IPS-18c (cell line): ENCODE measurements around the gene PLEKHG4.

Experiments
- H3K4me3 ChIP-seq: 2 replicates; pipeline ENCODE4 v1.7.0; 2013; ENCODE audit warnings: low read depth, mild to moderate bottlenecking, low read length, moderate library complexity; ENCODE audit not compliant: insufficient read depth
- H3K9me3 ChIP-seq: one replicate; pipeline ENCODE4 v1.6.1; 2013; ENCODE audit warnings: mild to moderate bottlenecking, low read length, moderate library complexity; ENCODE audit not compliant: control insufficient read depth, insufficient read depth

PLEKHG4 gene

DNA sequence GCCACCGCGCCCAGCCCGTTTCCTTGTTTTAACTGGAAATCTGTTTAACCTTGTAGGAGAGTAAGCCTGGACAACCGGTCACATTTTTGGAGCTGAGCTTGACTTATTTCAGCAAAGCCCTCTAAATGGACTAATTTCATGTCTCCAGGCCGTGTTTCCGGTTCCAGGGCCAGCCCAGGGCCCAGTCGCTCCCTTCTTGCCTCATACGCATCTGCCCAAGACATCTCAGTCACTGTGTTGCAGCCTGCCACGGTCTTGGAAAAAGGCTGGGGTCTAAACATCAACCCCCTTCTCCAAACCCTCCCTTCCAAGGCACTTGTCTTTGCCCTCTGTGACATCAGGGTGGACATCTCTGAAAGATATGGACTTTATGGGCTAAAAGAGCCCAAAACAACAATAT, 18.9 kb downstream of the PLEKHG4 start:
- no peaks in the 10 kb centered on the region for H3K9me3 ChIP-seq
- H3K4me3 ChIP-seq: no peak overlapping the region

DNA sequence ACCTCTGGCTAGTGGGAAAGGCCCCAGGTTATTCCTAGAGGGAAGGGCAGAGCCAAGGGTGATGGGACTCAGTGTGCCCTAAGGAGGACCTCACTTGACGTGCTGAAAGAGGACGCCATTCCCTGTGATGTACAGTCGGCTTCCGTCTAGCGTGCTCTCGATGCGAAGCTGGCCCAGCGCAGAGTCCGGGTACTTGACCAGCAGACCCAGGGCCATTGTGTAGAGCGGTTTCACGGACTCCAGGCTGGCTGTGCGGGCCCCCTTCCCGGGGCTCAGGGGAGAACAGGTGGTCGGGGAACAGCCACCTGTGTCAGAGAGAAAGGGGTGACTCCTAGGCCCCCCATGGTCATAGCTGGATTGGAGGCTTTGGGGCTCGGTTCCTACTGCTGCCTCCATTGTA, 19.9 kb downstream of the PLEKHG4 start:
- H3K9me3 ChIP-seq: no peaks in the 10 kb centered on the region
- H3K4me3 ChIP-seq: no peak overlapping the region

DNA sequence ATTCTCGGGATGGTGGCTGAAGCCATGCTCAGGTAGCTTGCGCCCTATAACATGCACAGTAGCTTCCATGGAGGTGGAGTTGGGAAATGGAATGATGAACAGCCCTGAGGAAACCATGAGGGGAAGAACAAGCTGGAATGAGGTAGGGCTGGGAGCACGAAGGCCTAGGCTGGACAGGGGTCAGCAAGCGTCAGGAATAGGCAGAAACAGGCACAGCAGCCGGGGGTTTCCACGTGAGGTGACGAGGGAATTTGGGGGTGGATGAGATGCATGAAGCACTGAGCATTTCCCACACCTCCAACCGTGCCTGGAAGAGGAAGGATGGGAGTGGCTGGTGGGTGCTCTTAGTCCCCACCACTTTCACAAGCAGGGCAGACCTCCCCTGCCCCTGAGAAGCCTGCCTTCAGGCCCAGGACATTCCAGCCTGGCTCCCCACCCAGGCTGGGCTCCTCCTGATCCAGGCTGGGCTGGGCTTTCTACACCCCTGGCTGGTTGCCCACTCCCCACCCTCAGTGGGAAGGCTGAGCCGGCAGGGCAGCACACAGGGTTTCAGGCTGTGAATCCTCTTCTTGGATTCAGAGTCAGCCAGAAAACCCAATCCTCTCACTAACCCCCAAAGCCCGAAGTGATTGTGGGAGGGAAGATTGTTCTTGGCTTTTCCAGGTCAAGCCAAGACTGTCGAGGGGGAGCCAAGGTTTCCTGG, 21.9 kb downstream of the PLEKHG4 start:
- Histone ChIP-seq H3K9me3 (no peaks in the 10 kb centered on the region), H3K4me3 (no peak overlapping the region)

DNA sequence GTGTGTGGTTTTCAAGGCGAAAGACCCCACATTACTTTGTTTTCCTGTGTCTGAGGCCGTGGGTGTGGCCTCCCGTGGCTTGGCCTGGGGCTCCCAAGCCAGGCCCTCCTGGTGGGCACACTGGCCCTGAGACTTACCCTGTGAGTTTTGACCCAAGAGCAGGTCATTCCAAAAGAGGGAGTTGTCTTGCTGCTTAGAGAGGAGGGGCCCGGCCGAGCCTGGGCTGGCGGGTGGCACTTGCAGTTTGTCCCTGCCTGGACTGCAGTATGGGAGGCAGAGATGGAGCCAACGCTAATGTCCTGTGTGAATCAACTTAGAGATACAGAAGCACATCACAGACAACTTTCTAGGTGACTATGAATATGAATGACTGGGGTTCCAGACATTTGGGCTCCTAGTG, 22.7 kb downstream of the PLEKHG4 start:
- H3K4me3 ChIP-seq: no peak overlapping the region

DNA sequence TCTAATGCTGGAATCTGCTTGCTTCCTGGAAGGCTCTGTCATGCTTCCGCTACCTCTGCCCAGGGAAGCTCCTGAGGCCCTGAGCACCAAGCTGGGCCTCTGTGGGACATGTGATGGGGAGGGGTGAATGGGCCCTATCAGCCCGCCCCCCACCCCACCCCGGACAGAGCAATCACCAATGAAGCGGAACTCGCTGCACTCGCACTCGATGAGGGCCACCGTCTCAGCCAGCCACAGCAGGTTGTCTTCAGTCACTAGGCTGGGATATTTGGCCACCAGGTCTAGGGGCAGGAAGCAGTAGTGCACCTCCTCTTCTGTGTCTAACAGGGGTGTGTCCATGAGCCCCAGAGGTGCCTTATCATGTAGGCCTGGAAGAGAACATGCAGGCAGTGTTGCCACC, 23.6 kb downstream of the PLEKHG4 start:
- H3K9me3 ChIP-seq: no peaks in the 10 kb centered on the region
- no peak overlapping the region for H3K4me3 ChIP-seq

More for the DNA sequence above, 22.7 kb downstream of the PLEKHG4 start:
- no peaks in the 10 kb centered on the region for H3K9me3 ChIP-seq

DNA sequence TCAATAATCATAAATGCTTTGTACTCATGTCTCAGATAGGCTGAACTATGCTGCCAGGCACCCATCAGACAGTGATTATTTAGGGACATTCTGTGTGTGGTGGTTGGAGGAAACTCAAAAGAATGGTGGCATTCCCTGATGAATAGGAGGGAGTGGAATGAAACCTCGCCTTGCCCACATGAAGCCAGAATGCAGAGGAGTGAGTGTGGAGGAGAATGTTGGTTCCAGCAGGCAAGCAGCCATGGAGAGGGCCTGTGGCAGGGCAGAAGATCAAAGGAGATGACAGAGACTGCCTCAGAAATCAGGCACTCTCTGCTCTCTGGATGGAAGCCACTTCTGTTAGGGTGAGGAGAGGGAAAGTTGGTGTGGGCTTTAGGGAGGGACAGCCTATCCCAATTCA, 24.7 kb downstream of the PLEKHG4 start:
- Histone ChIP-seq H3K4me3 (no peak overlapping the region), H3K9me3 (no peaks in the 10 kb centered on the region)

DNA sequence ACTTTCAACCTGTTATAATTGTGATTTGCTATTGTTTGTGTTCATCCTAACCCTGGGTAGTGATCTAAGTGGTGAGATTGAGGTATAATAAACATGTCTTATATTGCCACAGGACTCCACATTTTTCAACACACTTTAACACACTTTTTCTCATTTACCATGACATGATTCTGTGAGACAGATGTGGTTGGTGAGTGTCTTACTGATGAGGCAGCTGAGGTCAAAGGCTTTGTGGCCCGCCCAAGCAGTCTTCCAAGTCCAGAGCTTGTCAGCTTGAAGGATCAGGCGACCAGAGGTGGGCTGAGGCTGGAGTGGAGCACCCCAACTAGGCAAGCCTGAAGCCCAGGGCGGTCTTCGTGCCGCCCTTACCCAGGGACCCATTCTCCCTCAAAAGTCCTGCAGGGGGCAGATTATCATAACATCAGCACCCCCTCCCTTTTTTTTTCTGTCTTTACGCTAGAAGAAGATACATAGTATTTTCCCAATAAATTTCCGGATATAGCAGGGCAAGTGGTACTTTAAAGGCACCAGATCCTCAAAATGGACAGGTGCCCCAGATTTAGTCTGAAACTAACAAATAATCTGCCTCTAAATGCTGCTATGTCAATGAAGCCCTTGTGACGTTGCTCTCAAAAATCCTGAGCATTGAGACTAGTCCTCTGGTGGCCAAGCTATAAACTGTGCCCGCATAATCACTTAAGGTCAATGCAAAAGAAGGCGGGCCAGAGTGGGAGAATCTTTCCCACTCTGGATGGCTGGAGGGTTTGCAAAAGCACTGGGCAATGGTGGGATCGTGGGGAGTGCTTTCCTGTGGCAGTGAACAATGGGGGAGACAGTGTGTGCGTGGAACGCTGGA, 26.1 kb downstream of the PLEKHG4 start:
- Histone ChIP-seq H3K9me3 (no peaks in the 10 kb centered on the region), H3K4me3 (no peak overlapping the region)

DNA sequence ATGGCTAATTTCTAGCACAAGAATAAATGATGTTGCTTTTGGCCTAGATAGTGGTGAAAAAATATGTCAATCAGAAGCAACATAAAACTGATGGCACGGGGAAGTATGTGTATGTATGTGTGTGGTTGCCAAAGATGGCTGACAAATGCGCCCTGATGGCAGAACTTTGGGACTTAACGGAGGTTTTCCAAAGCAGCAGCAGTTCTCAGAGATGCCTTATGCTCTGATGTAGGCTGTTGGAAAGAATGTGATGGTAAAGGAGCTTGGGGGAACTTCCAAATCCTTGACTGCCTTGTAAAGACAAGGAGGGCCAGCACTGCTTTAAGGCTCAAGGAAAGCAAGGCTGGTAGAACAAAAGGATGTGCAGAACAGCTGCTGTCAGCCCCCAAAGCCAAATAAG, 31.2 kb downstream of the PLEKHG4 start:
- H3K4me3 ChIP-seq: no peak overlapping the region
- H3K9me3 ChIP-seq: no peaks in the 10 kb centered on the region

DNA sequence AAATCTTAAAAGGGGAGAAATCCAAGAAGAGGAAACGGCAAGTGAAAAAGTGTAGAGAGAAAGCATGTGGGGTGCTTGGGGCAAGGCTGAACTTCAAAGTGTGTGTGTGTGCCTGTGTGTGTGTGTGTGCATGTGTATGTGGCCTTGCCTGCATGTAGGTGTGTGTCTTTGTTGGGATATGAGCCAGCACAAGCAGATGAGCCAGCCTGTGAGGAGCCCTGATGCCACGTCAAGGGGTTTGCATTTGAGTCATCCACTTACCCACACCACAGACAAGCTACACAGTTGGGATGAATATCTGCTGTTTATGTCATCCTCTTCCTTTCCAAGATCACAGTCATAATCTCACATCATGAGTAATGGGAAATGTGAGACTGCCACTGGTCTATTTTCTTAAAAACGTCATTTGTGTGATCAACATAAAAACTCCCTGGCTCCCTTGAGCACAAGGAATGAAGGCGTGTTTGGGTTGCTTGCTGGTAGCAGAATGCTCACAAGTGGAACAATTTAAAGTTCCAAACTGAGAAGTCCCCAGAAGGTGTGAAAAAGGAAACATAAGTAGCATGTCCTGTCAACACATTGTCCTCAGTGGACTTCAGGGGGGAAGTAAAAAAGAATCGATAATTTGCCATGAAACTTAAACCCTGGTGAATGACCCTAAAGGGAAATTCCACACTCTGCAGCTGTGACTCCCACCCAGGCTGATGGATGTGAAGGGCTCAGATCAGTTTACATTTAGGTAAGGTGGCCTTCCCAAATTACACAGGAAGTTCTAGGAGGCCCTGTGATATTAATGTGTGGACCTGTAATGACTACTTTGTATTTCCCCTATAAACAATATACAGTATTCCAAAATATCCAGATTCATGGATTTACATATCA, 32.5 kb downstream of the PLEKHG4 start:
- H3K4me3 ChIP-seq: no peak overlapping the region

DNA sequence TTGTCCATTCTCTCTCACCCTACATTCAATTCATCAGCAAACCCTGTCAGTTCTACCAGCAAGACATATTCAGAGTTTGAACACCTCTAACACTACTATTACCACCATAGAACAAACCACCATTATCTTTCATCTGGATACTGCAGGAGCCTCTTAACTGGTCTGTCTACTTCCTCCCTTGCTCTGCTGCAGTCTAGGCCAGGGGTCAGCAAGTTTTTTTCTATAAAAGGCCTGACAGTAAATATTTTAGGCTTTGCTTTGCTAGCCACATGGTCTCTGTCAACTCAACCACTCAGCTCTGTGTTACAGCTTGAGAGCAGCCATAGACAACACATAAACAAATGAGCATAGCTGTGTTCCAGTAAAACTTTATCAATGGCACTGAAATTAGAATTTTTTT, 33.4 kb downstream of the PLEKHG4 start:
- no peaks in the 10 kb centered on the region for H3K9me3 ChIP-seq
- no peak overlapping the region for H3K4me3 ChIP-seq

More for the DNA sequence above, 32.5 kb downstream of the PLEKHG4 start:
- no peaks in the 10 kb centered on the region for H3K9me3 ChIP-seq

DNA sequence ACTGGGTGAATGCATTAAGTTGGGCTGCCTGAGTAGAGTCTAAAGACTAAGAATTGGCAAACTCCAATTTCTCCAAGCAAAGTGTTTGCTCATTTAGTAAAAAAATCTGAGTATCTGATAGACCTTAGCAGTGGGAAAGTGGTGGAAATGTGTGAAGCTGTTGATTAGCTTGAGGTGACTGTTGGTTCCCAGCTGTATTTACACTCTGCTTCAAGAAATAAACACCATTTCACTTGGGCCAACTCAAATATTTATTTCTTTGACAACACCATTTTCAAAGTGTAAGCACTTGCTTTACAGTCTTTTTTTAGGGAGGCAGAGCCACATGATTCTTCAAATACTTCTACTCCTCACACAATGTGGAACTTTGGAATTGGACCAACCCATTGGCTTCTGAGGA, 38.5 kb downstream of the PLEKHG4 start:
- Histone ChIP-seq H3K4me3 (no peak overlapping the region), H3K9me3 (no peaks in the 10 kb centered on the region)

DNA sequence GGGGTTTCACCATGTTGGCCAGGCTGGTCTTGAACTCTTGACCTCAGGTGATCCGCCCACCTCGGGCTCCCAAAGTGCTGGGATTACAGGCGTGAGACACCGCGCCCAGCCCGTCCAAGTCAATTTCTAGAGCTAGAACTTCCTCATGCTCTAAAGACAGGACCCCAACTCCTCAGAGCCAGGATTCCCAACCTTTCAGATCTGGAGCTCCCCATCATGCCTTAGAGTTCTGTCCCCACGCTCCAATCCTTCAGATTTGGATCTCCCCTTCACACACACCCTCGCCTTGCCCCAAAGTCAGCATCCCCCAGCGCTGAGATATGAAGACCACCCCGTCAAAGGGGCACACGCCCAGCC, 46.8 kb downstream of the PLEKHG4 start:
- no peaks in the 10 kb centered on the region for H3K9me3 ChIP-seq
- H3K4me3 ChIP-seq: peak overlapping the region; percentile 59

DNA sequence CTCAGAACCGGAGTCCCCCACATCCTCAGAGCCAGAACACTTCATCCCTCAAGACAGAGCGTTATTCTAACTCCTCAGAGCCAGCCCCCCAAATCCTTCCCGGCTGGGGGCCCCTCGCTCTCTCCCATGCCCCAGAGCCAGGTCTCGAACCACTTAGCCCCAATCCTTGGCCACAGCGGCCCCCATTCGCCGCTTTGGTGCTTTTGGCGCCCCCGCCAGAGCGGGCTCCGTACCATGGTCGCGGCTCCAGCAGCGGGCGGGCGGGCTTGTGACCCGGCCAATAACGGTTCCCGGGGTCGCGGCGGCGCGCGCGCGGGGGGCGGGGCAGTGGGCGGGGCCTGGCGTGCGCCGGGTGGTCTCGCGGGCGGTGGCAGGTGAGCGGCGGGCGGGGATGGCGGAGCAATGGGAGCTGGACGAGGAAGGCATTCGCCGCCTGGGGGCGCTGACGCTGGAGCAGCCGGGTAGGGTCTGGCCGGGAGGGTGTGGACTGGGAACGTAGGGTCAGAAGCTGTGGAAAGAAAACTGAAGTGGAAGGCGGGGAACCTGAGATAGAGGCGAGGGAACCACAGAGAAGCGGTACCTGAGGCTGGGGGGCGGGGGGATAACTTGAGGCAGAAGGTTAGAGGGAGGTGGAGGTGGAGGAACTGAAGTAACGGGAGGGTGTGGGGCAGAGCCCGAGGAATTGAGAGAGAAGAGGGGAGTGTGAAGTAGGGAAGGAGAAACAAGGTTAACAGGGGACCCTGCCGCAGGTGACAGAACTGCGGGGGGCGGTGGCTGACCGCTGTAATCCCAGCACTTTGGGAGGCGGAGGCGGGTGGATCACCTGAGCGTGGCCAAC, 47.4 kb downstream of the PLEKHG4 start, which contains the start of the genes KCTD19 and LRRC36:
Gene KCTD19, minus strand, starts transcription at position 270 of the 838 bp plus-strand sequence. Its CDS starts 34 bp downstream, at position 236.
Gene LRRC36, plus strand, starts transcription at position 344 of the 838 bp plus-strand sequence. Its CDS starts 48 bp downstream, at position 392.
- Histone ChIP-seq H3K9me3 (no peaks in the 10 kb centered on the region), H3K4me3 (peak within 1 kb of the TSS; percentile 59)

DNA sequence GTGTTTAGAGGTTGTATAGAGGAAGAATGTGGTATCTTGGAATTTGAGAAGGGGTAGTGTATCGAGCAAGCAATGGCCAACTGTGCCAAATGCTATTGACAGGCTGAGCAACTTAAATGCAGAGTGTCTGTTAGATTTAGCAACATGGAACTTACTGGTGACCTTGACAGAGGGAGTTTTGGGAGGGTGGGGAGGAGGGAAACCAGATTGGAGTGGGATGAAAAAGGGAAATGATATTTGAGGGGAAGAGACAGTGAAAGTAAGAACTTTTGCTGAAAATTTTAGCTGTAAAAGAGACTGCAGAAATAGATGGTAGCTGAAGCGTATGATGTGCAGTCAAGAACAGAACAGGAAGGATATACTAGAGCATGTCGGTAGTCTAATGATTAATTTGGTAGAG, 48.4 kb downstream of the PLEKHG4 start:
- H3K4me3 ChIP-seq: no peak overlapping the region
- H3K9me3 ChIP-seq: no peaks in the 10 kb centered on the region

DNA sequence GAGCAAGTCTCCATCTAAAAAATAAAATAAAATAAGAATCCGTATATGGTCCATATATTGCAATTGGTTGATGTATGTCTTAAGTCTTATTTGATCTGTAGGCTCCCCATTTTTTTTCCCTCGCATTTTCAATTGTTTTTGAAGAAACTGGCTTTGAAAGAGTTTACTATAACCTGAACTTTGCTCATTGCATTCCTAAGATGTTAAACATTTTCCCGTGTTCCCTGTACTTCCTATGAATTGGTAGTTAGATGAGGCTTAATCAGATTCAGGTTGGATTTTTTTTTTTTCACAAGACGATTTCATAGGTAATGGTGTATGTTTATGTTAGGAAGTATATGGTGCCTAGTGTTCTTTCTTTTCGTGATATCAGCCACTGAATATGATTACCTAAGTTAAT, 50.6 kb downstream of the PLEKHG4 start:
- H3K4me3 ChIP-seq: no peak overlapping the region
- no peaks in the 10 kb centered on the region for H3K9me3 ChIP-seq

DNA sequence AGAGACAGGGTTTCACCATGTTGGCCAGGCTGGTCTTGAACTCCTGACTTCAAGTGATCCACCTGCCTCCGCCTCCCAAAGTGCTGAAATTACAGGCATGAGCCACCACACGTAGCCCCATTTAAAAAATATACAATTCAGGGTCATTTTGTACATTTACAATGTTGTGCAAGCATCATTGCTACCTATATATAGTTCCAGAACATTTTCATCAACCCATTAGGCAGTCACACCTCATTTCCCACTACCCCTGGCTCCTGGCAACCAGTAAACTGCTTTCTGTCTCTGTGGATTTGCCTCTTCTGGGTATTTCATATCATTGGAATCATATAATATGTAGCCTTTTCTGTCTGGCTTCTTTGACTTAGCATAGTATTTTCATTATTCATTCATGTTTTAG, 54.0 kb downstream of the PLEKHG4 start:
- Histone ChIP-seq H3K4me3 (no peak overlapping the region), H3K9me3 (no peaks in the 10 kb centered on the region)

DNA sequence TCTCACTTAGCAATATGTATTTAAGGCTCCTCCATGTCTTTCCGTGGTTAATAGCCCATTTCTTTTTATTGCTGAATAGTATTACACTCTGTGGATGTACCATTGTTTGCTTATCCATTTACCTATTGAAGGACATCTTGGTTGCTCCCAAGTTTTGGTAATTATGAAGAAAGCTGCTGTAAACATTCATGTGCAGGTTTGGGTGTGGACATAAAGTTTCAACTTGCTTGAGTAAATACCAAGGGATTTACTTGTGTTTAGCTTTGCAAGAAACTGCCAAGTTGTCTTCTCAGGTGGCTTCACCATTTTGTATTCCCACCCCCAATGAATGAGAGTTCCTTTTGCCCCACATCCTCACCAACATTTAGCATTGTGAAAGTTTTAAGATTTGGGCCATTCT, 56.8 kb downstream of the PLEKHG4 start:
- Histone ChIP-seq H3K4me3 (no peak overlapping the region), H3K9me3 (no peaks in the 10 kb centered on the region)
